ENCODE measurements around the gene CIB4. TPM values are rescaled to one million over a fixed set of nuclear protein-coding genes. Genes with fewer than 3 reads are reported as not detected.

The CIB4 gene
- total RNA-seq, 1 donor from 2014 or later, result not detected

- Mint-ChIP-seq H3K9me3 (no peaks in the 10 kb centered on the region), H3K36me3 (ENCODE audit: low read depth) (no peaks in the 10 kb centered on the region), H3K27me3 (peaks cover 37% of the 10 kb centered on the region), H3K4me3 (no peak overlapping the region), H3K4me1 (no peaks in the 10 kb centered on the region), H3K27ac (no peak overlapping the region)
- ChIA-PET CTCF (interaction anchor here (0.6 kb wide), 1 partner anchor 1171 kb away, joined by 3 read pairs; no protein-coding TSS in a partner anchor), POLR2A (no interaction called here)
- TF ChIP-seq CTCF (IDR thresholded peaks at IDR 0.05), result no peak
- ATAC-seq (ENCODE audit: low read depth) (no peak), DNase-seq (no peak)
- intact Hi-C loops (cut with micrococcal nuclease), result no loop called here
Observed at GRCh38 chr2:26642429-26642828, 1.3 kb upstream of the CIB4 start.

GRCh38 chr2:26640331-26640745 lies 828 bp downstream of the CIB4 start:
- H3K4me1 Mint-ChIP-seq, result no peaks in the 10 kb centered on the region
- no peaks in the 10 kb centered on the region for H3K9me3 Mint-ChIP-seq
- no peak overlapping the region for H3K4me3 Mint-ChIP-seq
- no peak for TF ChIP-seq CTCF (IDR thresholded peaks at IDR 0.05)
- DNase-seq, result no peak
- H3K36me3 Mint-ChIP-seq (ENCODE audit: low read depth), result no peaks in the 10 kb centered on the region
- no peak overlapping the region for H3K27ac Mint-ChIP-seq
- ChIA-PET POLR2A (no interaction called here), CTCF (no interaction called here)
- intact Hi-C loops (cut with micrococcal nuclease), result no loop called here
- peaks cover 37% of the 10 kb centered on the region for H3K27me3 Mint-ChIP-seq
- no peak for ATAC-seq (ENCODE audit: low read depth)

GRCh38 chr2:26639685-26640243 lies 1.4 kb downstream of the CIB4 start:
- CTCF ChIA-PET, result no interaction called here
- ATAC-seq (ENCODE audit: low read depth), result no peak

GRCh38 chr2:26637811-26638310 lies 3.3 kb downstream of the CIB4 start:
- CTCF ChIA-PET, result no interaction called here
- H3K4me1 Mint-ChIP-seq, result no peaks in the 10 kb centered on the region
- H3K4me3 Mint-ChIP-seq, result no peak overlapping the region
- no peaks in the 10 kb centered on the region for H3K9me3 Mint-ChIP-seq
- H3K27me3 Mint-ChIP-seq, result peaks cover 31% of the 10 kb centered on the region
- intact Hi-C loops (cut with micrococcal nuclease), result no loop called here
- no peak for ATAC-seq (ENCODE audit: low read depth)
- POLR2A ChIA-PET, result no interaction called here
- DNase-seq, result no peak
- no peaks in the 10 kb centered on the region for H3K36me3 Mint-ChIP-seq (ENCODE audit: low read depth)
- H3K27ac Mint-ChIP-seq, result no peak overlapping the region
- TF ChIP-seq CTCF (IDR thresholded peaks at IDR 0.05), result no peak

More at GRCh38 chr2:26639685-26640243, 1.4 kb downstream of the CIB4 start:
- POLR2A ChIA-PET, result no interaction called here
- TF ChIP-seq CTCF (IDR thresholded peaks at IDR 0.05), result no peak
- intact Hi-C loops (cut with micrococcal nuclease), result no loop called here
- Mint-ChIP-seq H3K4me3 (no peak overlapping the region), H3K9me3 (no peaks in the 10 kb centered on the region), H3K27ac (no peak overlapping the region), H3K27me3 (peaks cover 35% of the 10 kb centered on the region), H3K36me3 (ENCODE audit: low read depth) (no peaks in the 10 kb centered on the region), H3K4me1 (no peaks in the 10 kb centered on the region)
- DNase-seq, result no peak

- Mint-ChIP-seq H3K4me3 (no peak overlapping the region), H3K4me1 (no peaks in the 10 kb centered on the region), H3K27ac (no peak overlapping the region), H3K27me3 (peaks cover 26% of the 10 kb centered on the region), H3K36me3 (ENCODE audit: low read depth) (no peaks in the 10 kb centered on the region), H3K9me3 (no peaks in the 10 kb centered on the region)
- TF ChIP-seq CTCF (IDR thresholded peaks at IDR 0.05), result no peak
- POLR2A ChIA-PET, result no interaction called here
- intact Hi-C loops (cut with micrococcal nuclease), result no loop called here
- CTCF ChIA-PET, result no interaction called here
- ATAC-seq (ENCODE audit: low read depth) (no peak), DNase-seq (no peak)
Observed at GRCh38 chr2:26636935-26637334, 4.2 kb downstream of the CIB4 start.

Measured in activated B cell treated with CpG ODN at 0.5 μM for 24 hours (primary cell).